Astrocyte of the spinal cord (primary cell): ENCODE data around the gene RNASE12.
"Not testable (repeated sequence)": the region's sequence is repeated elsewhere in the genome, so short reads cannot be mapped to it uniquely, and the experiment has no call there.

Experiments used
- DNase-seq: peaks from one replicate; pipeline ENCODE4 v3.0.0; 2011; ENCODE audit warnings: low read depth, low spot score
- H3K4me3 ChIP-seq: 2 replicates; pipeline ENCODE4 v1.5.1; 2011; ENCODE audit warnings: low read depth, mild to moderate bottlenecking, low read length, moderate library complexity
- CTCF ChIP-seq: IDR thresholded peaks from 2 replicates; pipeline ENCODE4 v1.5.1; 2012; ENCODE audit warnings: low read depth, mild to moderate bottlenecking, low read length, inconsistent platforms
- in situ Hi-C: cut with HindIII; loops from 2 replicates; pipeline ENCODE4 v1.10.0; 2017; ENCODE audit warnings: low sequenced_read_pairs

RNASE12 gene

GRCh38 chr14:20568393-20568792 lies 22.8 kb downstream of the RNASE12 start:
- in situ Hi-C loops, result no loop called here
- no peak overlapping the region for H3K4me3 ChIP-seq
- DNase-seq, result no peak
- TF ChIP-seq CTCF, result no peak

GRCh38 chr14:20567199-20567598 lies 24.0 kb downstream of the RNASE12 start:
- H3K4me3 ChIP-seq, DNase-seq, in situ Hi-C loops: not testable (repeated sequence)

GRCh38 chr14:20564501-20564997 lies 26.6 kb downstream of the RNASE12 start:
- no peak for DNase-seq
- H3K4me3 ChIP-seq, result no peak overlapping the region
- no peak for TF ChIP-seq CTCF
- in situ Hi-C loops, result no loop called here

- TF ChIP-seq CTCF, result no peak
- in situ Hi-C loops, result no loop called here
- no peak overlapping the region for H3K4me3 ChIP-seq
- no peak for DNase-seq
Measured at GRCh38 chr14:20563971-20564370, 27.2 kb downstream of the RNASE12 start.

- H3K4me3 ChIP-seq, result no peak within 1 kb of the TSS
- DNase-seq, result no peak
- in situ Hi-C loops, result no loop called here
- no peak for TF ChIP-seq CTCF
Measured at GRCh38 chr14:20560961-20561360, 30.2 kb downstream of the RNASE12 start, which contains the start of gene RNASE9. Gene RNASE9 (minus strand): TSS chr14:20561047.

GRCh38 chr14:20559461-20559904 lies 31.7 kb downstream of the RNASE12 start:
- TF ChIP-seq CTCF, result no peak
- DNase-seq, result no peak
- in situ Hi-C loops, result no loop called here
- no peak overlapping the region for H3K4me3 ChIP-seq

GRCh38 chr14:20557212-20557542 lies 34.0 kb downstream of the RNASE12 start:
- TF ChIP-seq CTCF, result no peak
- H3K4me3 ChIP-seq, result no peak overlapping the region
- in situ Hi-C loops, result no loop called here
- DNase-seq, result no peak
